K562 (cell line): Measurements from ENCODE around the gene MYG1. TPM values are rescaled to one million over a fixed set of nuclear protein-coding genes. Genes with fewer than 3 reads are reported as not detected.

ENCODE experiments used
- ATAC-seq: fragments of 200-7000 bp; cut with Tn5 transposase; 3 replicates; pipeline ENCODE4 v1.9.1; 2020; ENCODE audit warnings: moderate library complexity
- BruUV-seq: library from RNA; stranded (reverse); fragments of 400-500 nt; replicated peaks from 2 replicates; lab custom pipeline; 2021; lab: Mats Ljungman, UMichigan
- CTCF ChIA-PET: fragments of 300-600 bp; formaldehyde crosslinking; extraction: SDS; loops from one replicate; lab custom pipeline; 2021; ENCODE audit warnings: low intra/inter-chr PET ratio; lab: Yijun Ruan, JAX
- POLR2A ChIA-PET: fragments of 300-600, 350-650 bp; sonication (Branson Sonifier 250); formaldehyde crosslinking; extraction: SDS; loops from one replicate; lab custom pipeline; 2021; ENCODE audit warnings: antibody characterized with exemption, inconsistent platforms; lab: Yijun Ruan, JAX
- DNase-seq, 4 experiments: peaks; one replicate each; pipeline versions ENCODE4 v3.0.0 to v3.0.0-alpha.2; 2011 to 2018; ENCODE audit warnings: low spot score in 3 of 4, mixed read lengths in 3 of 4; ENCODE audit errors: extremely low read depth in 1 of 4
- FAIRE-seq: peaks from 2 replicates; lab custom pipeline; 2011; peaks lifted over from hg19 to GRCh38; lab: Jason Lieb, UNC
- H2AFZ ChIP-seq: 2 replicates; pipeline ENCODE4 v1.6.0; 2011; ENCODE audit warnings: low read depth, low read length, control low read depth, inconsistent platforms
- H3K27ac ChIP-seq: fragments of 200-600 bp; 3 replicates; pipeline ENCODE4 v1.8.0; 2011; ENCODE audit warnings: low read depth, mild to moderate bottlenecking, control low read depth, inconsistent platforms, low read length, moderate library complexity, mixed read lengths; ENCODE audit errors: extremely low read depth
- H3K27me3 ChIP-seq, 2 experiments: fragments of 300-600 bp in 1 of 2; 2 replicates in 1 of 2; 3 replicates in 1 of 2; pipeline versions ENCODE4 v1.6.0 to v1.8.0; 2011; ENCODE audit warnings: inconsistent platforms in 2 of 2, low read length in 2 of 2, mild to moderate bottlenecking in 1 of 2, mixed read lengths in 1 of 2, moderate library complexity in 1 of 2; ENCODE audit not compliant: control insufficient read depth in 2 of 2, insufficient read depth in 2 of 2
- H3K36me3 ChIP-seq: fragments of 300-600 bp; 3 replicates; pipeline ENCODE4 v1.8.0; 2011; ENCODE audit warnings: mild to moderate bottlenecking, low read length, inconsistent platforms; ENCODE audit not compliant: control insufficient read depth, insufficient read depth
- H3K4me1 ChIP-seq, 2 experiments: fragments of 200-600 bp in 1 of 2; replicated peaks in 1 of 2; 2 replicates in 1 of 2; 3 replicates in 1 of 2; pipeline versions ENCODE4 v1.5.1 to v1.8.0; 2011; ENCODE audit warnings: inconsistent platforms in 2 of 2, low read length in 2 of 2, mild to moderate bottlenecking in 1 of 2, mixed read lengths in 1 of 2, moderate library complexity in 1 of 2; ENCODE audit not compliant: control insufficient read depth in 2 of 2, insufficient read depth in 2 of 2
- H3K4me2 ChIP-seq: 2 replicates; pipeline ENCODE4 v1.6.1; 2011; ENCODE audit warnings: low read length, control low read depth, inconsistent platforms, mixed read lengths; ENCODE audit not compliant: insufficient read depth
- H3K4me3 ChIP-seq: fragments of 200-600 bp; sonication (generic), shearing (Covaris generic); 2 replicates; pipeline ENCODE4 v1.5.1; 2016; ENCODE audit warnings: control low read depth, inconsistent platforms
- H3K79me2 ChIP-seq: fragments of 200-600 bp; 3 replicates; pipeline ENCODE4 v1.8.0; 2011; ENCODE audit warnings: low read length, inconsistent platforms; ENCODE audit not compliant: control insufficient read depth, insufficient read depth
- H3K9ac ChIP-seq, 2 experiments: 2 replicates each; pipeline versions ENCODE4 v1.6.0 to v1.6.1; 2011; ENCODE audit warnings: low read depth in 2 of 2, low read length in 2 of 2, control low read depth in 1 of 2, inconsistent platforms in 1 of 2, mild to moderate bottlenecking in 1 of 2, mixed read lengths in 1 of 2; ENCODE audit not compliant: insufficient read depth in 1 of 2
- H3K9me1 ChIP-seq: one replicate; pipeline ENCODE4 v1.6.0; 2011; ENCODE audit warnings: inconsistent platforms, mild to moderate bottlenecking, low read length, moderate library complexity; ENCODE audit not compliant: control insufficient read depth, insufficient read depth
- H3K9me3 ChIP-seq: replicated peaks from 2 replicates; pipeline ENCODE4 v1.5.1; 2011; ENCODE audit warnings: low read depth, low read length, inconsistent platforms; ENCODE audit not compliant: control insufficient read depth, insufficient read depth
- H4K20me1 ChIP-seq: replicated peaks from 2 replicates; pipeline ENCODE4 v1.6.1; 2011; ENCODE audit warnings: low read length, inconsistent platforms, mixed read lengths; ENCODE audit not compliant: control insufficient read depth, insufficient read depth
- CUX1 ChIP-seq: fragments of 200-800 bp; sonication (Bioruptor generic); IDR thresholded peaks from 2 replicates; pipeline ENCODE4 v1.6.1; 2016; ENCODE audit warnings: missing genetic modification characterization, missing compliant biosample characterization
- E2F6 ChIP-seq, 2 experiments: IDR thresholded peaks; 2 replicates each; pipeline ENCODE4 v1.6.1; 2011; ENCODE audit warnings: borderline replicate concordance in 1 of 2, control low read depth in 1 of 2, low read depth in 1 of 2, low read length in 1 of 2, mild to moderate bottlenecking in 1 of 2, mixed read lengths in 1 of 2, moderate library complexity in 1 of 2; ENCODE audit not compliant: insufficient read depth in 1 of 2, insufficient read length in 1 of 2, poor library complexity in 1 of 2, severe bottlenecking in 1 of 2; ENCODE audit errors: extremely low read depth in 1 of 2
- HMGXB4 ChIP-seq: sonication (generic); formaldehyde crosslinking; IDR thresholded peaks from 2 replicates; pipeline ENCODE4 v1.8.1; 2023; ENCODE audit warnings: mild to moderate bottlenecking, missing genetic modification reagents
- MECOM ChIP-seq: fragments of 250-450 bp; sonication (Bioruptor Pico); IDR thresholded peaks from 2 replicates; pipeline ENCODE4 v1.8.0; 2022; ENCODE audit warnings: inconsistent platforms
- NFIX ChIP-seq: fragments of 250-450 bp; sonication (Bioruptor Pico); IDR thresholded peaks from 2 replicates; pipeline ENCODE4 v1.4.0; 2020; ENCODE audit warnings: low read depth, mild to moderate bottlenecking, moderate library complexity
- YBX1 ChIP-seq: fragments of 450-650 bp; IDR thresholded peaks from 2 replicates; pipeline ENCODE4 v1.7.1; 2016; ENCODE audit warnings: mild to moderate bottlenecking
- ZBTB7A ChIP-seq: IDR thresholded peaks from 2 replicates; pipeline ENCODE4 v1.6.1; 2011; ENCODE audit warnings: low read depth, mild to moderate bottlenecking, low read length, moderate library complexity, borderline replicate concordance; ENCODE audit not compliant: control insufficient read depth
- ZFX ChIP-seq: sonication (generic); formaldehyde crosslinking; IDR thresholded peaks from 2 replicates; pipeline ENCODE4 v1.8.0; 2022; ENCODE audit warnings: mild to moderate bottlenecking, missing genetic modification reagents, moderate library complexity
- ZNF140 ChIP-seq: fragments of 250-450 bp; sonication (Bioruptor Pico); IDR thresholded peaks from 2 replicates; pipeline ENCODE4 v1.8.0; 2021; ENCODE audit warnings: moderate library complexity, mild to moderate bottlenecking, inconsistent platforms
- ZNF431 ChIP-seq: sonication (generic); formaldehyde crosslinking; IDR thresholded peaks from 2 replicates; pipeline ENCODE4 v1.8.0; 2022; ENCODE audit warnings: mild to moderate bottlenecking, missing genetic modification reagents
- WGBS: fragments of 100-300 bp; shearing (Covaris generic); methylation state at CpG from one replicate; pipeline ENCODE4 v1.1.6; 2016; ENCODE audit warnings: low coverage, mixed read lengths; ENCODE audit not compliant: insufficient coverage; ENCODE audit errors: missing lambda C conversion rate; 5-methylcytosine and 5-hydroxymethylcytosine counted together
- in situ Hi-C: fragments of 300-500 bp; cut with MboI; formaldehyde crosslinking; loops from 4 replicates; pipeline ENCODE4 v1.15.0; 2018; ENCODE audit warnings: inconsistent platforms, mixed read lengths
- intact Hi-C: fragments of 100-400 bp; cut with micrococcal nuclease; formaldehyde crosslinking; loops from 2 replicates; pipeline ENCODE4 v1.14.2; 2022
- polyA plus RNA-seq, 8 experiments: library from polyadenylated mRNA; depleted of rRNA in 4 of 8; stranded (reverse) in 5 of 8; unstranded in 3 of 8; fragments of >200 nt; fragmentation: Nextera tagmentation in 2 of 8; fragmentation: Illumina TruSeq in 1 of 8; extraction: Ambion mirVana in 2 of 8; extraction: Trizol in 1 of 8; gene quantifications; 2 replicates each; pipeline versions ENCODE4 v1.2.1 to v1.2.3, GENCODE V29; 2011 to 2014; ENCODE audit warnings: inconsistent platforms in 1 of 8, missing spikeins in 1 of 8
- total RNA-seq, 7 experiments: library from RNA; depleted of rRNA in 6 of 7; stranded (reverse); fragments of >200 nt in 6 of 7; fragmentation: Illumina TruSeq in 2 of 7; extraction: Trizol in 2 of 7; gene quantifications; 2 replicates each; pipeline versions ENCODE4 v1.2.1 to v1.2.3, GENCODE V29; 2011 to 2021; ENCODE audit warnings: low replicate concordance in 1 of 7

MYG1 gene
- total and polyA plus RNA-seq, 9 of the 15 experiments (the other 6 are each of a cell fraction or from before 2014, with no cell fraction given): 0.45 to 5.6 (median 2.1) TPM

GRCh38 chr12:53333845-53334244 is 34.4 kb downstream of the MYG1 start (continued):
- TF ChIP-seq E2F6 (IDR thresholded peaks at IDR 0.05; ENCODE audit: borderline replicate concordance in 1 of 2, extremely low read depth in 1 of 2, insufficient read depth in 1 of 2, insufficient read length in 1 of 2, low read depth in 1 of 2, low read length in 1 of 2, poor library complexity in 1 of 2, severe bottlenecking in 1 of 2) (no peak), ZNF431 (CRISPR knock-in tag) (no peak), ZFX (CRISPR knock-in tag) (no peak)

GRCh38 chr12:53334822-53335221 is 35.3 kb downstream of the MYG1 start:
- no peak overlapping the region for H3K4me2 ChIP-seq
- FAIRE-seq (no peak), DNase-seq (no peak), ATAC-seq (no peak)
- TF ChIP-seq HMGXB4 (CRISPR knock-in tag) (no peak), ZBTB7A (0 out of 2 replicates have a peak, but pooled peaks have one; percentile 30), MECOM (CRISPR knock-in tag) (no peak), CUX1 (CRISPR knock-in tag) (no peak), YBX1 (no peak), ZNF140 (CRISPR knock-in tag) (no peak), NFIX (CRISPR knock-in tag) (no peak)
- H3K27me3 ChIP-seq: no peaks in the 10 kb centered on the region
- intact Hi-C loops: no loop called here
- H3K4me3 ChIP-seq: no peak overlapping the region
- in situ Hi-C loops: no loop called here
- peaks cover 17 to 31% of the 10 kb centered on the region in 2 experiments for H3K4me1 ChIP-seq
- H4K20me1 ChIP-seq: no peaks in the 10 kb centered on the region
- no TSS peak for BruUV-seq
- no peaks in the 10 kb centered on the region for H3K36me3 ChIP-seq
- H2AFZ ChIP-seq: no peak overlapping the region
- no peak overlapping the region for H3K27ac ChIP-seq
- CTCF ChIA-PET: interaction anchor here (0.6 kb wide), 1 partner anchor 9 kb away, joined by 4 read pairs; no protein-coding TSS in a partner anchor
- H3K9ac ChIP-seq: peak overlapping the region in 1 of 2 experiments; percentile 48; a peak in 2 of 4 replicates
- no peaks in the 10 kb centered on the region for H3K79me2 ChIP-seq
- H3K9me1 ChIP-seq: no peaks in the 10 kb centered on the region
- WGBS: 65% methylated on average over 5 of the region's 8 CpGs
- POLR2A ChIA-PET: interaction anchor here (0.6 to 2.0 kb wide), 6 partner anchors 9 to 176 kb away, joined by 3 to 12 read pairs (median 4); partner anchors contain the start of genes AAAS and TARBP2
- H3K9me3 ChIP-seq: no peaks in the 10 kb centered on the region
